K562 (cell line): ENCODE data around the gene PHTF2. TPM values are rescaled to one million over a fixed set of nuclear protein-coding genes. Genes with fewer than 3 reads are reported as not detected.

Experiments used
- AFF1 ChIP-seq, 2 experiments: fragments of 450-650 bp; IDR thresholded peaks; 2 replicates each; pipeline ENCODE4 v1.6.1; 2018; ENCODE audit warnings: mild to moderate bottlenecking in 2 of 2, low read depth in 1 of 2; ENCODE audit not compliant: partially characterized antibody in 2 of 2
- ATF4 ChIP-seq: fragments of 450-650 bp; formaldehyde crosslinking; IDR thresholded peaks from 2 replicates; pipeline ENCODE4 v1.4.0; 2022; ENCODE audit warnings: mild to moderate bottlenecking, moderate library complexity
- BRF2 ChIP-seq: IDR thresholded peaks from 3 replicates; pipeline ENCODE4 v1.6.1; 2011; ENCODE audit warnings: borderline replicate concordance, mild to moderate bottlenecking; ENCODE audit not compliant: insufficient read length, insufficient read depth
- COPS2 ChIP-seq: fragments of 450-650 bp; conservative IDR thresholded peaks from 2 replicates; pipeline ENCODE4 v1.6.1; 2016; ENCODE audit warnings: mild to moderate bottlenecking, moderate library complexity
- EGR1 ChIP-seq: fragments of 450-650 bp; conservative IDR thresholded peaks from 2 replicates; pipeline ENCODE4 v1.6.1; 2017; ENCODE audit warnings: mild to moderate bottlenecking
- GMEB1 ChIP-seq: fragments of 250-450 bp; sonication (Bioruptor Pico); IDR thresholded peaks from 2 replicates; pipeline ENCODE4 v1.4.0; 2020; ENCODE audit warnings: mild to moderate bottlenecking
- HDAC6 ChIP-seq: IDR thresholded peaks from 2 replicates; pipeline ENCODE4 v1.6.1; 2012; ENCODE audit warnings: low read depth, mild to moderate bottlenecking, control low read depth, inconsistent platforms, low read length, moderate library complexity
- HNRNPL ChIP-seq: fragments of 200-400 bp; formaldehyde crosslinking; IDR thresholded peaks from 2 replicates; pipeline ENCODE4 v1.6.1; 2017; ENCODE audit warnings: low read depth, mild to moderate bottlenecking, low read length
- IRF1 ChIP-seq: sonication (generic); formaldehyde crosslinking; IDR thresholded peaks from 2 replicates; pipeline ENCODE4 v1.8.0; 2022; ENCODE audit warnings: missing genetic modification reagents, mild to moderate bottlenecking, borderline replicate concordance
- MIER1 ChIP-seq: fragments of 450-650 bp; IDR thresholded peaks from 2 replicates; pipeline ENCODE4 v1.6.1; 2016; ENCODE audit warnings: antibody characterized with exemption, mild to moderate bottlenecking, low read depth
- NCOA4 ChIP-seq: fragments of 450-650 bp; IDR thresholded peaks from 2 replicates; pipeline ENCODE4 v1.6.1; 2018; ENCODE audit warnings: mild to moderate bottlenecking; ENCODE audit not compliant: partially characterized antibody
- NR2F6 ChIP-seq: fragments of 450-650 bp; formaldehyde crosslinking; IDR thresholded peaks from 2 replicates; pipeline ENCODE4 v1.4.0; 2020; ENCODE audit warnings: mild to moderate bottlenecking
- SAP30 ChIP-seq: fragments of 200-600 bp; sonication (generic); IDR thresholded peaks from 2 replicates; pipeline ENCODE4 v1.6.1; 2012; ENCODE audit warnings: borderline replicate concordance, low read depth, mild to moderate bottlenecking, moderate library complexity, low read length, control low read depth, inconsistent platforms; ENCODE audit not compliant: insufficient read depth, poor library complexity, severe bottlenecking
- XRCC5 ChIP-seq: fragments of 200-400 bp; formaldehyde crosslinking; IDR thresholded peaks from 2 replicates; pipeline ENCODE4 v1.6.1; 2017; ENCODE audit warnings: low read depth, mild to moderate bottlenecking, low read length
- polyA plus RNA-seq, 8 experiments: library from polyadenylated mRNA; depleted of rRNA in 4 of 8; stranded (reverse) in 5 of 8; unstranded in 3 of 8; fragments of >200 nt; fragmentation: Nextera tagmentation in 2 of 8; fragmentation: Illumina TruSeq in 1 of 8; extraction: Ambion mirVana in 2 of 8; extraction: Trizol in 1 of 8; gene quantifications; 2 replicates each; pipeline versions ENCODE4 v1.2.1 to v1.2.3, GENCODE V29; 2011 to 2014; ENCODE audit warnings: inconsistent platforms in 1 of 8, missing spikeins in 1 of 8
- total RNA-seq, 7 experiments: library from RNA; depleted of rRNA in 6 of 7; stranded (reverse); fragments of >200 nt in 6 of 7; fragmentation: Illumina TruSeq in 2 of 7; extraction: Trizol in 2 of 7; gene quantifications; 2 replicates each; pipeline versions ENCODE4 v1.2.1 to v1.2.3, GENCODE V29; 2011 to 2021; ENCODE audit warnings: low replicate concordance in 1 of 7

The PHTF2 gene
- total and polyA plus RNA-seq, 9 of the 15 experiments (the other 6 are each of a cell fraction or from before 2014, with no cell fraction given) = 17.9 to 43.6 (median 25.4) TPM

GRCh38 chr7:77798394-77799077, at the start of gene PHTF2, which contains the start of gene TMEM60 (continued):
- no peak for TF ChIP-seq AFF1 (IDR thresholded peaks at IDR 0.05; ENCODE audit: low read depth in 1 of 2, partially characterized antibody in 2 of 2)
- TF ChIP-seq SAP30 = no peak
- no peak for TF ChIP-seq COPS2
- TF ChIP-seq IRF1 = no peak
- TF ChIP-seq XRCC5 = peak; percentile 90
- no peak for TF ChIP-seq MIER1
- TF ChIP-seq NCOA4 = no peak
- peak; percentile 67; the same call in 1 of the 2 replicates for TF ChIP-seq EGR1
- TF ChIP-seq GMEB1 (CRISPR knock-in tag) = peak; percentile 47; the same call in 1 of the 2 replicates
- no peak for TF ChIP-seq ATF4 (CRISPR knock-in tag)
- TF ChIP-seq HNRNPL = peak; percentile 91
- TF ChIP-seq BRF2 = no peak
- no peak for TF ChIP-seq HDAC6
- no peak for TF ChIP-seq NR2F6 (CRISPR knock-in tag)
